ENCODE data around the gene CIP2A.

GRCh38 chr3:108511055-108511454 lies 78.2 kb downstream of the CIP2A start:
- TF ChIP-seq EZH2 (IDR thresholded peaks at IDR 0.05; ENCODE audit: low read depth, low read length, severe bottlenecking) (no peak), GABPA (IDR thresholded peaks at IDR 0.05; ENCODE audit: borderline replicate concordance, insufficient read depth, low read length) (no peak), CBX5 (IDR thresholded peaks at IDR 0.05; ENCODE audit: low read depth, low read length) (no peak)
